DND-41 (cell line): ENCODE data around the gene CENPP.

Experiments
- EZH2 ChIP-seq: IDR thresholded peaks from 3 replicates; pipeline ENCODE4 v1.6.1; 2012; ENCODE audit warnings: borderline replicate concordance, low read depth, mild to moderate bottlenecking, moderate library complexity, low read length, inconsistent platforms; ENCODE audit not compliant: severe bottlenecking
- TF ChIP-seq, protein P1 (sequence below): IDR thresholded peaks from 2 replicates; pipeline ENCODE4 v1.5.1; 2012; ENCODE audit warnings: borderline replicate concordance, low read length, moderate library complexity, mild to moderate bottlenecking; ENCODE audit not compliant: poor library complexity, severe bottlenecking; ENCODE audit errors: extremely low read depth

DNA sequence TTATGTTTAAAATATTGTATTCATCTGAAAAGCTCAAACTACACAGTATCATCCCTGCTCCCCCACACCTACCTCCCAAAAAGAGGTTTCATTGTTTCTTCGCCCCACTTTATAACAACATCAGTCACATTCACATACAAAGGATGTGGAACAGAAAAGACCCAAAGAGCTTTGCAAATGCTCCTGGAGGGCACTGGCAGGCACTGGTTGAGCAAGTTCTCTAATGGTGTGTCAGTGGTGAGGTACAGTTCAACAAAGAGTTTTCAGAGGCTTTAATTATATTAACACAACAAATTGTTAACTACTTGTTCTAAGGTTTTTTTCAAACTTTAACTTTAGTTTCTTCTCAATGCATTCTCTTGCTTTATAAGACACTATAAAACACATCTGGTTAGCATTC lies 264.2 kb downstream of the CENPP start:
- no peak for TF ChIP-seq EZH2
- TF ChIP-seq, protein P1, sequence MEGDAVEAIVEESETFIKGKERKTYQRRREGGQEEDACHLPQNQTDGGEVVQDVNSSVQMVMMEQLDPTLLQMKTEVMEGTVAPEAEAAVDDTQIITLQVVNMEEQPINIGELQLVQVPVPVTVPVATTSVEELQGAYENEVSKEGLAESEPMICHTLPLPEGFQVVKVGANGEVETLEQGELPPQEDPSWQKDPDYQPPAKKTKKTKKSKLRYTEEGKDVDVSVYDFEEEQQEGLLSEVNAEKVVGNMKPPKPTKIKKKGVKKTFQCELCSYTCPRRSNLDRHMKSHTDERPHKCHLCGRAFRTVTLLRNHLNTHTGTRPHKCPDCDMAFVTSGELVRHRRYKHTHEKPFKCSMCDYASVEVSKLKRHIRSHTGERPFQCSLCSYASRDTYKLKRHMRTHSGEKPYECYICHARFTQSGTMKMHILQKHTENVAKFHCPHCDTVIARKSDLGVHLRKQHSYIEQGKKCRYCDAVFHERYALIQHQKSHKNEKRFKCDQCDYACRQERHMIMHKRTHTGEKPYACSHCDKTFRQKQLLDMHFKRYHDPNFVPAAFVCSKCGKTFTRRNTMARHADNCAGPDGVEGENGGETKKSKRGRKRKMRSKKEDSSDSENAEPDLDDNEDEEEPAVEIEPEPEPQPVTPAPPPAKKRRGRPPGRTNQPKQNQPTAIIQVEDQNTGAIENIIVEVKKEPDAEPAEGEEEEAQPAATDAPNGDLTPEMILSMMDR: no peak
